Ishikawa (cell line): Measurements from ENCODE around the gene CDX2.

Experiments used
- EP300 ChIP-seq: IDR thresholded peaks from 2 replicates; pipeline ENCODE4 v1.6.1; 2012; ENCODE audit warnings: borderline replicate concordance
- NFIC ChIP-seq: IDR thresholded peaks from 2 replicates; pipeline ENCODE4 v1.6.1; 2012
- TAF1 ChIP-seq: IDR thresholded peaks from 2 replicates; pipeline ENCODE4 v1.6.1; 2012; ENCODE audit warnings: low read depth, mild to moderate bottlenecking
- TCF12 ChIP-seq: IDR thresholded peaks from 2 replicates; pipeline ENCODE4 v1.6.1; 2012; ENCODE audit warnings: low read depth

DNA sequence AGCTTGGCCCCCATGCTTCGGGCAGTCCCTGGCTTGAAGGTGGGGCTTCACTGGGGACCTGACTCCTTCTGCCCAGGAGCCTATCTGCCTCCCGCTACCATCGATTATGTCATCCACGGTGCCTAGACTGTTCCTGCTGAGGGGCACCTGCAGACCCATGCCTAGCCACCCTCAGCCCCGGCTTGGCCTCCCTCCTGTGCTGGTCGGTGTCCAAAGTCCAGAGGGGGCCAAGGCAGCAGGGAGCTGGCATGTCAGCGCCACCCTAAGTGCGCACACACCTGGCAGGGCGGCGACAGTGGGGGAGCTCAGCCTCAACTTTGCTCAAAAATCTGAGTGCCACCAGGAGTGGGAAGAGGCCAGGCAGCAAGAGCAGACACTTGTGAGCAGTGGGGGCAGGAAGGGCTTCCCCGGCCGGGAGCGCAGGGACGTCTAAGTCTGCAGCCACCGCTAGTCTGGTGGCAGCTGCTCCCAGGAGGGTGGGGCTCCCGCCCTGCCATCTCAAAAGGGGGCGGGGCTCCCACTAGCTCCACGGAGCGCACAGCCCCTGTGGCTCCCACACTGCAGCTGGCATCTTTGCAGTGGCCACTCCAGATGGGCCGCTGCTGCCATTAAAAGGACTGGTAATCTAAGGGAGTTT lies 32.8 kb upstream of the CDX2 start:
- TF ChIP-seq TCF12 (no peak), NFIC (no peak), EP300 (no peak), TAF1 (no peak)
